K562 (cell line): ENCODE data around the gene VWA8. TPM values are rescaled to one million over a fixed set of nuclear protein-coding genes. Genes with fewer than 3 reads are reported as not detected.

Experiments used
- KLF10 ChIP-seq: fragments of 250-450 bp; sonication (Bioruptor Pico); IDR thresholded peaks from 2 replicates; pipeline ENCODE4 v1.6.1; 2021; ENCODE audit warnings: matching md5 sums
- MBD1 ChIP-seq: fragments of 250-450 bp; sonication (Bioruptor Pico); IDR thresholded peaks from 2 replicates; pipeline ENCODE4 v1.8.0; 2022; ENCODE audit warnings: inconsistent platforms
- MCM5 ChIP-seq: fragments of 450-650 bp; IDR thresholded peaks from 2 replicates; pipeline ENCODE4 v1.6.1; 2016; ENCODE audit warnings: low read depth
- NUFIP1 ChIP-seq: fragments of 450-650 bp; IDR thresholded peaks from 2 replicates; pipeline ENCODE4 v1.6.1; 2018; ENCODE audit not compliant: partially characterized antibody
- SIN3B ChIP-seq: fragments of 450-650 bp; IDR thresholded peaks from 2 replicates; pipeline ENCODE4 v1.6.1; 2017; ENCODE audit warnings: low read depth, mild to moderate bottlenecking, moderate library complexity
- SPI1 ChIP-seq: IDR thresholded peaks from 2 replicates; pipeline ENCODE4 v1.6.1; 2011; ENCODE audit warnings: low read depth, low read length, control low read depth, borderline replicate concordance
- SREBF1 ChIP-seq: fragments of 150-350 bp; IDR thresholded peaks from 2 replicates; pipeline ENCODE4 v1.6.1; 2014; ENCODE audit warnings: antibody characterized with exemption, low read depth, low read length, borderline replicate concordance
- ZC3H8 ChIP-seq: fragments of 450-650 bp; IDR thresholded peaks from 2 replicates; pipeline ENCODE4 v1.6.1; 2017
- ZNF318 ChIP-seq, 2 experiments: fragments of 450-650 bp; IDR thresholded peaks; 2 replicates each; pipeline ENCODE4 v1.6.1; 2016; ENCODE audit warnings: mild to moderate bottlenecking in 2 of 2, borderline replicate concordance in 1 of 2, low read depth in 1 of 2, moderate library complexity in 1 of 2
- polyA plus RNA-seq, 8 experiments: library from polyadenylated mRNA; depleted of rRNA in 4 of 8; stranded (reverse) in 5 of 8; unstranded in 3 of 8; fragments of >200 nt; fragmentation: Nextera tagmentation in 2 of 8; fragmentation: Illumina TruSeq in 1 of 8; extraction: Ambion mirVana in 2 of 8; extraction: Trizol in 1 of 8; gene quantifications; 2 replicates each; pipeline versions ENCODE4 v1.2.1 to v1.2.3, GENCODE V29; 2011 to 2014; ENCODE audit warnings: inconsistent platforms in 1 of 8, missing spikeins in 1 of 8
- total RNA-seq, 7 experiments: library from RNA; depleted of rRNA in 6 of 7; stranded (reverse); fragments of >200 nt in 6 of 7; fragmentation: Illumina TruSeq in 2 of 7; extraction: Trizol in 2 of 7; gene quantifications; 2 replicates each; pipeline versions ENCODE4 v1.2.1 to v1.2.3, GENCODE V29; 2011 to 2021; ENCODE audit warnings: low replicate concordance in 1 of 7

VWA8 gene
- total and polyA plus RNA-seq, 9 of the 15 experiments (the other 6 are each of a cell fraction or from before 2014, with no cell fraction given): 2.1 to 18.5 (median 13.3) TPM

DNA sequence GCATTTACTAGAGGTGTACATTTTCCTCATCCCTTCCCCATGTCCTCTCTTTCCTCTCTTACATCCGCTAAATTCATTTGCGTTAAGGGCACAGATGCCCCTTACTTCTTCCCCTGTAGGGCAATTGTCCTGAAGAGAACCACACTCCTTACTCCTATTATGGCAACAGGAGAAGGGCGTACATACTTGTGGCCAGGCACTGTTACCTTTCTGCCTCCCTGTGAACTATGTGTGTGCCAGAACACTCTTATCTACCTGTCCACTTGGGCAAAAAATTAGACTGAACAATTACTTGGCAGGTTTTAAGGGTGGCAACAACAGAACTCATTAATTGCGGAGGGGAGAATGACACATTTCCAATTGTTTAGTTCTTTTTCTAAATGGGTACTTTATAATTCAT, 351.1 kb downstream of the VWA8 start (continued):
- TF ChIP-seq ZNF318 (IDR thresholded peaks at IDR 0.05; ENCODE audit: borderline replicate concordance in 1 of 2, low read depth in 1 of 2) (no peak), MCM5 (no peak), ZC3H8 (no peak), MBD1 (CRISPR knock-in tag) (no peak), KLF10 (CRISPR knock-in tag) (no peak), SREBF1 (no peak), SPI1 (no peak), NUFIP1 (no peak), SIN3B (no peak)
